Colon (tissue), 2 donors: ENCODE results near the gene FADD.
"Not testable (repeated sequence)": the region's sequence is repeated elsewhere in the genome, so short reads cannot be mapped to it uniquely, and the experiment has no call there.

Experiments
- FAIRE-seq: peaks from 2 replicates; lab custom pipeline; 2012; peaks lifted over from hg19 to GRCh38; lab: Jason Lieb, UNC
- donor health status: control.
- donor health status: control.

The FADD gene

GRCh38 chr11:70205049-70205725, 2.1 kb downstream of the FADD start:
- no peak for FAIRE-seq

- FAIRE-seq: no peak
Measured at GRCh38 chr11:70205766-70206165, 2.7 kb downstream of the FADD start.

GRCh38 chr11:70206226-70206981, 3.3 kb downstream of the FADD start:
- FAIRE-seq: no peak

GRCh38 chr11:70206982-70207376, 3.9 kb downstream of the FADD start:
- FAIRE-seq: no peak

GRCh38 chr11:70207531-70208131, 4.5 kb downstream of the FADD start:
- FAIRE-seq: no peak

- no peak for FAIRE-seq
Measured at GRCh38 chr11:70209391-70209912, 6.4 kb downstream of the FADD start.

- FAIRE-seq: no peak
Measured at GRCh38 chr11:70210051-70210501, 7.0 kb downstream of the FADD start.

GRCh38 chr11:70210530-70210929, 7.4 kb downstream of the FADD start:
- no peak for FAIRE-seq

- FAIRE-seq: no peak
Measured at GRCh38 chr11:70212227-70212811, 9.2 kb downstream of the FADD start.

GRCh38 chr11:70217388-70217787, 14.3 kb downstream of the FADD start:
- not testable (repeated sequence) for FAIRE-seq

GRCh38 chr11:70218076-70218475, 15.0 kb downstream of the FADD start:
- not testable (repeated sequence) for FAIRE-seq

- FAIRE-seq: no peak
Measured at GRCh38 chr11:70220136-70220535, 17.0 kb downstream of the FADD start.

GRCh38 chr11:70220920-70221319, 17.8 kb downstream of the FADD start:
- FAIRE-seq: no peak

GRCh38 chr11:70225681-70226177, 22.6 kb downstream of the FADD start:
- no peak for FAIRE-seq

GRCh38 chr11:70226183-70226582, 23.1 kb downstream of the FADD start:
- no peak for FAIRE-seq

GRCh38 chr11:70226967-70227366, 23.9 kb downstream of the FADD start:
- FAIRE-seq: no peak

GRCh38 chr11:70229737-70230136, 26.6 kb downstream of the FADD start:
- FAIRE-seq: no peak

GRCh38 chr11:70230151-70230839, 27.2 kb downstream of the FADD start:
- no peak for FAIRE-seq

- FAIRE-seq: no peak
Measured at GRCh38 chr11:70230840-70231710, 28.0 kb downstream of the FADD start.

- no peak for FAIRE-seq
Measured at GRCh38 chr11:70233034-70233433, 29.9 kb downstream of the FADD start.

GRCh38 chr11:70233511-70233934, 30.4 kb downstream of the FADD start:
- no peak for FAIRE-seq
